ENCODE results near the gene NBR1. TPM values are rescaled to one million over a fixed set of nuclear protein-coding genes. Genes with fewer than 3 reads are reported as not detected.
A peak's percentile ranks its signal among the peaks of the same experiment; 100 is the strongest.
"Not testable (repeated sequence)": the region's sequence is repeated elsewhere in the genome, so short reads cannot be mapped to it uniquely, and the experiment has no call there.

Gene NBR1
- total RNA-seq, 1 donor from 2014 or later: 51.9 TPM

DNA sequence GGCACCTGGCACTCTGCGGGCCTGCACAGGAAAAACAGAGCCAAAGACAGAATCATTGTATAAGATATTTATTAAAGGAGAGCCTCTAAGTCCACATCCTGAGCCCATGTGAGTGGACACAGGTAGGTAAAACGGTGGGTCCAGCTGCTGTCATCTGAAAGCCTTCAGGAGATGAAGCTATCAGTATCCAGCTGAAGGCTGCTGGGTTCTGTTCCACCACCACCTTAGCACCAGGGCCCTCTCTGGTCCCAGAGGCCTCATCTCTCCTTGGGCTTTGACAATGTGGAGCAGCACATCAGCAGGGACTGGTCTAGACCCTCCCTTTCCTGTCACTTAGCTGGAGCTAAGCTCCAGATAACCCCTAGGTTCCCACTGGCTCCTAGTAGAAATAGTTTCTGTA lies 48.0 kb downstream of the NBR1 start:
- FAIRE-seq: no peak
- TF ChIP-seq, protein P1, sequence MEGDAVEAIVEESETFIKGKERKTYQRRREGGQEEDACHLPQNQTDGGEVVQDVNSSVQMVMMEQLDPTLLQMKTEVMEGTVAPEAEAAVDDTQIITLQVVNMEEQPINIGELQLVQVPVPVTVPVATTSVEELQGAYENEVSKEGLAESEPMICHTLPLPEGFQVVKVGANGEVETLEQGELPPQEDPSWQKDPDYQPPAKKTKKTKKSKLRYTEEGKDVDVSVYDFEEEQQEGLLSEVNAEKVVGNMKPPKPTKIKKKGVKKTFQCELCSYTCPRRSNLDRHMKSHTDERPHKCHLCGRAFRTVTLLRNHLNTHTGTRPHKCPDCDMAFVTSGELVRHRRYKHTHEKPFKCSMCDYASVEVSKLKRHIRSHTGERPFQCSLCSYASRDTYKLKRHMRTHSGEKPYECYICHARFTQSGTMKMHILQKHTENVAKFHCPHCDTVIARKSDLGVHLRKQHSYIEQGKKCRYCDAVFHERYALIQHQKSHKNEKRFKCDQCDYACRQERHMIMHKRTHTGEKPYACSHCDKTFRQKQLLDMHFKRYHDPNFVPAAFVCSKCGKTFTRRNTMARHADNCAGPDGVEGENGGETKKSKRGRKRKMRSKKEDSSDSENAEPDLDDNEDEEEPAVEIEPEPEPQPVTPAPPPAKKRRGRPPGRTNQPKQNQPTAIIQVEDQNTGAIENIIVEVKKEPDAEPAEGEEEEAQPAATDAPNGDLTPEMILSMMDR (IDR thresholded peaks at IDR 0.05; ENCODE audit: insufficient read depth, low read length, severe bottlenecking): no peak

DNA sequence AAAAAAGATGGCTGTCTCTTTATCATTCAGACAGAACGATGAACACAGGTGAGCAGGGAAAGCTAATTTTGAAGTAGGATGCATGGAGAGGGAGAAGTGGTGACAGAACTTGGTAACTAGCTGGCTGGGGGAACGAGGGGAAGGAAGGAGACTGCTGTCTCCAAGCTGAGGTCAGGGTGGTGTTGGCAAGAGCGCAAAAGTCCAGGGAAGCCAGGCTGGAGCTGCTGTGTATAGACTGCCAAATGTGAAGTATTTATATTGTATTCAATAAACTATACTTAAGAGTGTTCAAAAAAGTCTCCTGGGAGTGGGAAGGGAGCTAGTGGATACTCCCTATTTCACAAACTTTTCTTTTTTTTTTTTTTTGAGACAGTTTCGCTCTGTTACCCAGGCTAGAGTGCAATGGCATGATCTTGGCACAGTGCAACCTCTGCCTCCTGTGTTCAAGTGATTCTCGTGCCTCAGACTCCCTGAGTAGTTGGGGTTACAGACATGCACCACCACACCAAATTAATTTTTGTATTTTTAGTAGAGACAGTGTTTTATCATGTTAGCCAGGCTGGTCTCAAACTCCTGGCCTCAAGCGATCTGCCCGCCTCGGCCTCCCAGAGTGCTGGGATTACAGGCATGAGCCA lies 48.8 kb downstream of the NBR1 start:
- no peak for FAIRE-seq
- no peaks in the 10 kb centered on the region for H3K27me3 ChIP-seq (ENCODE audit: control insufficient read depth, insufficient read depth, low read length)
- no peak overlapping the region for H3K4me3 ChIP-seq (ENCODE audit: low read depth, low read length)
- TF ChIP-seq, protein P1 (IDR thresholded peaks at IDR 0.05; ENCODE audit: insufficient read depth, low read length, severe bottlenecking): no peak
- peaks cover 11% of the 10 kb centered on the region for H3K36me3 ChIP-seq (ENCODE audit: control insufficient read depth, insufficient read depth, low read length)
- no peak for DNase-seq (ENCODE audit: low read depth)

More for the DNA sequence above, 48.0 kb downstream of the NBR1 start:
- H3K4me3 ChIP-seq (ENCODE audit: low read depth, low read length): no peak overlapping the region
- no peak for DNase-seq (ENCODE audit: low read depth)
- H3K27me3 ChIP-seq (ENCODE audit: control insufficient read depth, insufficient read depth, low read length): no peaks in the 10 kb centered on the region
- peaks cover 10% of the 10 kb centered on the region for H3K36me3 ChIP-seq (ENCODE audit: control insufficient read depth, insufficient read depth, low read length)

DNA sequence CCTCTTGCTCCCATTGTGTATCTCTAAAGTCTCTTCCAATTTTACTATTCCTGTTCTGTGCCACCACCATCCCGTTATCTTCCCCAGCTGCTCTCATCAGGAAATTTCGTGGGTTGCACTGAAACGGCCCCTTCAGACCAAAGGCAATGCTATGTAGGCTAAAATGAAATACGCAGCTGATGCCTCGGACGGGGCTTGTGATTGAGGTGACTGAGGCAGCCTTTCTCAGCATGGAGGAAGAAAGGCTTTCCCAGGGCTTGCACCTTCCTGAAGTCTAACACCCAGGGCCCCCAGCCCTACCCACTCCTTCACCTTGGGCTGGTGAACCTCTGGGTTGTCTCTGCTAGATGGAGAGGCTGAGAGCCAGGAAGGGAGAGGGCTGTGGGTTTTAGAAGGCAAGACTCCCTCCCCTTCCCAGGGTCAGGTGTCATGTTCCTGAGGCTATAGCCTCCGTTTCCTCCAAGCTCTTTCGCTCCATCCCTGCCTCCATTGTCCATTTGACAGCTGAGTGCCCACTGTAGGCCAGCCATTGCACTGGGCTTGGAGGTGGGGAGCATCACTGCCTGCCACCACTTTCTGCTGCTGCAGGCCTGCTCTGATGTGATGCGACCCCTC lies 49.6 kb downstream of the NBR1 start:
- peaks cover 11% of the 10 kb centered on the region for H3K36me3 ChIP-seq (ENCODE audit: control insufficient read depth, insufficient read depth, low read length)
- DNase-seq (ENCODE audit: low read depth) (no peak), FAIRE-seq (peak; percentile 50)

DNA sequence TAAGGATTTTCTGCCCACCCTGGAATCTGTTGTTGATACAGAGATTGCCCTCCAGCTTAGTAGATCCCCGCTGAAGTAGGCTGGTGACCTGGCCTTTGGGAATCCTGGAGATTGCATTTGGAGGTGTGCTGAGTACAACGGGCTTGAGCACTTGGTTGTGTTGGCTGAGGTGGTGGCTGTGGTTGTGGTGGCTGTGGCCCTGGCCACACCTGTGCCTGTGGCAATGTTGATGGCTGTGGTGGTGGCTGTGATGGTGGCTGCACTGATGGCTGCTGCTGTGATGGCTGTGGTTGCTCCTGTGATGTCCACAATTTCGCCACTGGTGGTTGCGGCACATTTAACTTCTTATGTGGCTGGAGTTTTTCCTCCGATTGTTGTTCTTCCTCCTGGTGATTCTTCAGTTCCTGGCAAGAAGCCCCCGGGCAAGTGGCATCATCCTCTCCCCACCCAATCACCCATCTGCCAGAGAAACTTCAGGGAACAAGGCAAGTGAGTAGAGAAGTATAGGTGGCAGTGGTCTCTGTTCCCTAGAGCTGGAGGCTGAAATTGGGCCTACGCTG lies 53.2 kb downstream of the NBR1 start:
- H3K27me3 ChIP-seq (ENCODE audit: control insufficient read depth, insufficient read depth, low read length): no peaks in the 10 kb centered on the region
- no peak overlapping the region for H3K4me3 ChIP-seq (ENCODE audit: low read depth, low read length)
- peaks cover 3% of the 10 kb centered on the region for H3K36me3 ChIP-seq (ENCODE audit: control insufficient read depth, insufficient read depth, low read length)
- DNase-seq (ENCODE audit: low read depth): no peak
- FAIRE-seq: no peak
- TF ChIP-seq, protein P1 (IDR thresholded peaks at IDR 0.05; ENCODE audit: insufficient read depth, low read length, severe bottlenecking): no peak

More for the DNA sequence above, 49.6 kb downstream of the NBR1 start:
- TF ChIP-seq, protein P1 (IDR thresholded peaks at IDR 0.05; ENCODE audit: insufficient read depth, low read length, severe bottlenecking): no peak
- Histone ChIP-seq H3K4me3 (ENCODE audit: low read depth, low read length) (no peak overlapping the region), H3K27me3 (ENCODE audit: control insufficient read depth, insufficient read depth, low read length) (no peaks in the 10 kb centered on the region)

DNA sequence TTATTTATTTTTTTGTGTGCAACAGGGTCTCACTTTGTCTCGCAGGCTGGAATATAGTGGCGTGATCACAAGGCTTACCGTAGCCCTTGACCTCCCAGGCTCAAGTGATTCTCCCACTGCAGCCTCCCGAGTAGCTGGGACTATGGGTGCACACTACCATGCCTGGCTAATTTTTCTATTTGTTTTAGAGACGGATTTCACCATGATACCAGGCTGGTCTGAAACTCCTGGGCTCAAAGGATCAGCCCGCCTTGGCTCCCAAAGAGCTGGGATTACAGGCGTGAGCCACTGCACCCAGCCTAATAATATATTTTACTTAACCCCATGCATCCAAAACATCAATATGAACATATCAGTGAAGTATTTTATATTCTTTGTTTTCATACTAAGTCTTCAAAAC lies 55.4 kb downstream of the NBR1 start:
- TF ChIP-seq, protein P1 (IDR thresholded peaks at IDR 0.05; ENCODE audit: insufficient read depth, low read length, severe bottlenecking): no peak
- Histone ChIP-seq H3K4me3 (ENCODE audit: low read depth, low read length) (no peak overlapping the region), H3K27me3 (ENCODE audit: control insufficient read depth, insufficient read depth, low read length) (no peaks in the 10 kb centered on the region), H3K36me3 (ENCODE audit: control insufficient read depth, insufficient read depth, low read length) (peaks cover 3% of the 10 kb centered on the region)
- DNase-seq (ENCODE audit: low read depth) (no peak), FAIRE-seq (no peak)

DNA sequence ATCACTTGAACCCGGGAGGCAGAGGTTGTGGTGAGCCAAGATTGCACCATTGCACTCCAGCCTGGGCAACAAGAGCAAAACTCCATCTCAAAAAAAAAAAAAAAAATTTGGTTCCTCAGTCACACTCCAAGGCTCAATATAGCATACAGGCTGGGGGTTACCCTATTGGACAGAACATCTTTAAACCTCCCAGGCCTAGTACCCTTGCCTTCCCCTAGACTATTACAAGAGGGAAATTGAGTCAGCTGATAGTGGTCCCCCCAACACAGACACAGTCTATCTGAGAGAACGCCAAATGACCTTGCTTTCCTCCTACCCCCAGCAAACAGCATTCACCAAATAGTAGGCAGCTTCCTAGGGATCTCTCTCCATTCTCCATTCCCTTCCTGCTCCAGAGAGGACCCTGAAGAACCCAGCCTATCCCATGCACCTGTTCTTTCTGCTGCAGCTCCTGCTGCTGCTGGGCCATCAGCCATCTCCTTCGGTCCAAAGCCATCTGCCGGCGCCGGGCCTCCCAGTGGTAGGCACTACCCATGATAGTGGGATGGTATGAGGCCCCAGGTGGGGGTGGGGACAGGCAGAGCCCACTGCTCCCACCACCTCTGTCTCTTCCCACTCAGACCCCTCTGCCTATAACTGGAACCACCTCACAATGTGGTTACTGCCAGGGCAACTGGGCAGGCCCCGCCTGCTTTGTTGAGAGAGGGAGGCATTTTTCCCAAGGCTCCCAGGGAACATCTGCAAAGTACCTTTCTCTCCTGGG lies 57.2 kb downstream of the NBR1 start, which contains the start of gene CCDC200:
CCDC200 (minus strand) TSS at position 604 of the 763 bp plus-strand sequence; CDS start at position 535, 69 bp downstream.
- not testable (repeated sequence) for DNase-seq (ENCODE audit: low read depth); H3K4me3 ChIP-seq (ENCODE audit: low read depth, low read length); FAIRE-seq; H3K27me3 ChIP-seq (ENCODE audit: control insufficient read depth, insufficient read depth, low read length); H3K36me3 ChIP-seq (ENCODE audit: control insufficient read depth, insufficient read depth, low read length)

DNA sequence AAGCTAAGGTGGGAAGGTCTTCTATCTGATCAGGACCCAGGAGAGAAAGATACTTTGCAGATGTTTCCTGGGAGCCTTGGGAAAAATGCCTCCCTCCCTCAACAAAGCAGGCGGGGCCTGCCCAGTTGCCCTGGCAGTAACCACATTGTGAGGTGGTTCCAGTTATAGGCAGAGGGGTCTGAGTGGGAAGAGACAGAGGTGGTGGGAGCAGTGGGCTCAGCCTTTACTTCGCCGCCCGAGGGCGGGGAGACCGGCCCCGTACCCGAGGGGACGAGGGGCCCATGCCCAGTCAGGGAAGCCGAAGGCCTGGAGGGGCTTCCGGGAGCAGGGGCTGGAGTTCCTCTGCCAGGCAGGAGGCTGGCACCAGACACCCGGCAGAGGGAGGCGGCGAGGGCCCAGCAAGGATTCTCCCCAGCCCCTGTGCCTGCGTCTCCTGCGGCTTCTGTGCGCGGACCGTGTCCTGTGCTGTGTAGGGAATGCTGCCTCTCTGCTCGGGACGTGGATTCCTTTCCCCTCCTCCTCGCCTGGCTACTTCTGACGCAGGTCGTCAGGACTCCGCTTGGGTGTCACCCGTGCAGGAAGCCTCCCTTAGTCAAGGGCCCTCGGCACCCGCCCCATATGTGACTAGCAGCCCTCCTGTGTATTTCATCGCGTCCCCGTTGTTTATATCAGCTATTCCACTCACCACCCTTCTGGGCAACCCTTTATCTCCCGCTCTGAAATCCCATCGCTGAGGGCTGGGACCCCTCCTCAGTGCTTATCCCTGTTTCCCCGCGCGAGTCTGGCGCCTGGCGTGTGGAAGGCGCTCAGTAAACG lies 60.4 kb downstream of the NBR1 start:
- not testable (repeated sequence) for H3K36me3 ChIP-seq (ENCODE audit: control insufficient read depth, insufficient read depth, low read length); H3K27me3 ChIP-seq (ENCODE audit: control insufficient read depth, insufficient read depth, low read length); H3K4me3 ChIP-seq (ENCODE audit: low read depth, low read length); FAIRE-seq; DNase-seq (ENCODE audit: low read depth)

Measured in bronchial epithelial cell (primary cell).